Vagina (tissue), 2 donors: ENCODE data around the gene QRFP. TPM values are rescaled to one million over a fixed set of nuclear protein-coding genes. Genes with fewer than 3 reads are reported as not detected.

Source experiments
- DNase-seq, 2 donors: peaks; one replicate each; pipeline ENCODE4 v3.0.0-alpha.2; 2017; ENCODE audit errors: extremely low spot score in 2 of 2
- H3K27ac ChIP-seq: fragments of 200-600 bp; sonication (generic); one replicate; pipeline ENCODE4 v1.5.1; 2019
- H3K27me3 ChIP-seq: fragments of 200-600 bp; sonication (generic); one replicate; pipeline ENCODE4 v1.5.1; 2019
- H3K36me3 ChIP-seq, 2 donors: fragments of 200-600 bp; sonication (generic); one replicate each; pipeline ENCODE4 v1.5.1; 2017 to 2019
- H3K4me1 ChIP-seq: fragments of 200-600 bp; sonication (generic); one replicate; pipeline ENCODE4 v1.5.1; 2019
- H3K4me3 ChIP-seq, 2 donors: fragments of 200-600 bp; sonication (generic); 1 replicate in 1 of 2; 2 replicates in 1 of 2; pipeline ENCODE4 v1.5.1; 2016 to 2019
- H3K9me3 ChIP-seq: fragments of 200-600 bp; sonication (generic); one replicate; pipeline ENCODE4 v1.5.1; 2019
- CTCF ChIP-seq, 3 experiments: fragments of 450-650 bp in 2 of 3; fragments of 200-600 bp in 1 of 3; sonication (generic) in 1 of 3; IDR thresholded peaks; one replicate each; pipeline ENCODE4 v1.5.1; 2017 to 2019; ENCODE audit warnings: antibody characterized with exemption in 3 of 3, mild to moderate bottlenecking in 2 of 3, moderate library complexity in 2 of 3
- POLR2A ChIP-seq, 2 donors: fragments of 450-650 bp; IDR thresholded peaks; one replicate each; pipeline ENCODE4 v1.6.1; 2017; ENCODE audit warnings: antibody characterized with exemption in 2 of 2, mild to moderate bottlenecking in 2 of 2, moderate library complexity in 2 of 2
- POLR2AphosphoS5 ChIP-seq, 2 donors: sonication (generic); formaldehyde crosslinking; IDR thresholded peaks; one replicate each; pipeline ENCODE4 v1.9.0; 2017; ENCODE audit warnings: antibody characterized with exemption in 2 of 2, mild to moderate bottlenecking in 2 of 2, low read depth in 1 of 2; ENCODE audit not compliant: insufficient read depth in 1 of 2
- intact Hi-C: fragments of 100-400 bp; cut with DNase I; formaldehyde crosslinking; loops from one replicate; pipeline ENCODE4 v1.15.1; 2023
- total RNA-seq: library from RNA; depleted of rRNA; stranded (reverse); fragments of >200 nt; gene quantifications from one replicate; pipeline ENCODE4 v1.2.3, GENCODE V29; 2016

QRFP gene
- total RNA-seq, 1 donor from 2014 or later: not detected

- Histone ChIP-seq H3K9me3 (no peaks in the 10 kb centered on the region), H3K27me3 (no peaks in the 10 kb centered on the region), H3K36me3 (no peaks in the 10 kb centered on the region), H3K4me1 (no peaks in the 10 kb centered on the region), H3K27ac (no peak overlapping the region), H3K4me3 (no peak overlapping the region)
- intact Hi-C loops: no loop called here
- no peak for TF ChIP-seq POLR2A (IDR thresholded peaks at IDR 0.05)
- no peak for TF ChIP-seq POLR2AphosphoS5 (IDR thresholded peaks at IDR 0.05; ENCODE audit: insufficient read depth in 1 of 2, low read depth in 1 of 2)
- TF ChIP-seq CTCF (IDR thresholded peaks at IDR 0.05): no peak
- no peak for DNase-seq
These were observed 22.4 kb upstream of the QRFP start for GRCh38 chr9:130918826-130919558.

- Histone ChIP-seq H3K4me1 (no peaks in the 10 kb centered on the region), H3K36me3 (no peaks in the 10 kb centered on the region), H3K9me3 (no peaks in the 10 kb centered on the region), H3K27me3 (no peaks in the 10 kb centered on the region), H3K4me3 (no peak overlapping the region), H3K27ac (no peak overlapping the region)
- TF ChIP-seq POLR2AphosphoS5 (IDR thresholded peaks at IDR 0.05; ENCODE audit: insufficient read depth in 1 of 2, low read depth in 1 of 2): no peak
- TF ChIP-seq CTCF (IDR thresholded peaks at IDR 0.05): no peak
- TF ChIP-seq POLR2A (IDR thresholded peaks at IDR 0.05): no peak
- no peak for DNase-seq
- intact Hi-C loops: no loop called here
These were observed 21.7 kb upstream of the QRFP start for GRCh38 chr9:130918101-130918825.

- H3K4me1 ChIP-seq: peaks cover 7% of the 10 kb centered on the region
- H3K4me3 ChIP-seq: no peak overlapping the region
- no peaks in the 10 kb centered on the region for H3K36me3 ChIP-seq
- intact Hi-C loops: no loop called here
- TF ChIP-seq CTCF (IDR thresholded peaks at IDR 0.05) (no peak), POLR2A (IDR thresholded peaks at IDR 0.05) (no peak), POLR2AphosphoS5 (IDR thresholded peaks at IDR 0.05; ENCODE audit: insufficient read depth in 1 of 2, low read depth in 1 of 2) (no peak)
- no peak overlapping the region for H3K27ac ChIP-seq
- no peak for DNase-seq
- H3K27me3 ChIP-seq: no peaks in the 10 kb centered on the region
- H3K9me3 ChIP-seq: no peaks in the 10 kb centered on the region
These were observed 20.8 kb upstream of the QRFP start for GRCh38 chr9:130917168-130917960.

GRCh38 chr9:130915096-130915447 is 18.5 kb upstream of the QRFP start:
- Histone ChIP-seq H3K27ac (no peak overlapping the region), H3K9me3 (no peaks in the 10 kb centered on the region), H3K4me3 (no peak overlapping the region), H3K36me3 (no peaks in the 10 kb centered on the region), H3K27me3 (no peaks in the 10 kb centered on the region), H3K4me1 (peaks cover 7% of the 10 kb centered on the region)
- intact Hi-C loops: no loop called here
- TF ChIP-seq POLR2A (IDR thresholded peaks at IDR 0.05): no peak
- no peak for TF ChIP-seq POLR2AphosphoS5 (IDR thresholded peaks at IDR 0.05; ENCODE audit: insufficient read depth in 1 of 2, low read depth in 1 of 2)
- DNase-seq: no peak

GRCh38 chr9:130914417-130915095 is 17.9 kb upstream of the QRFP start:
- no peak for TF ChIP-seq POLR2AphosphoS5 (IDR thresholded peaks at IDR 0.05; ENCODE audit: insufficient read depth in 1 of 2, low read depth in 1 of 2)
- TF ChIP-seq POLR2A (IDR thresholded peaks at IDR 0.05): no peak
- no peak for TF ChIP-seq CTCF (IDR thresholded peaks at IDR 0.05)
- intact Hi-C loops: no loop called here
- DNase-seq: no peak
- H3K27ac ChIP-seq: no peak overlapping the region
- H3K4me3 ChIP-seq: no peak overlapping the region
- no peaks in the 10 kb centered on the region for H3K36me3 ChIP-seq
- H3K27me3 ChIP-seq: no peaks in the 10 kb centered on the region
- peaks cover 7% of the 10 kb centered on the region for H3K4me1 ChIP-seq
- H3K9me3 ChIP-seq: no peaks in the 10 kb centered on the region
